ENCODE results near the gene CEP112.

The CEP112 gene

DNA sequence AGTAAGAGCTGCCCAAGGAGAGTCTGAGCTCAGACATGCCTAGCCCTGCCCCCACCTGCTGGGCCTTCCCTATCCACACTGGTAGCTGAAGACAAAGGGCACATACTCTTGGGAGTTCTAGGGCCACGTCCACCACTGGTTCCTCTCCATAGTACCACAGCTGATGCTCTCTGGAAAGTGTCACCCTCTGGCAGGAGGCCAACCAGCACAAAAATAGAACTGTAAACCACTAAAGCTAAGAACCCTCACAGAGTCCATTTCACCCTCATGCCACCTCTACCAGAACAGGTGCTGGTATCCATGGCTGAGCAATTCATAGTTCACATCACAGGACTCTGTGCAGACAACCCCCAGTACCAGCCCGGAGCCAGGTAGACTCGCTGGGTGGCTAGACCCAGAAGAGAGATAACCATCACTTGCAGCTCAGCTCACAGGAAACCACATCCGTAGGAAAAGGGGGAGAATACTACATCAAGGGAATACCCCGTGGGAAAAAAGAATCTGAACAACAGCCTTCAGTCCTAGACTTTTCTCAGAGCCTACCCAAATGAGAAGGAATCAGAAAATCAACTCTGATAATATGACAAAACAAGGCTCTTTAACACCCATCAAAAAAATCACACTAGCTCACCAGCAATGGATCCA lies 115.3 kb downstream of the CEP112 start:
- DNase-seq (ENCODE audit: low read depth in 2 of 2) = no peak

GRCh38 chr17:66073384-66073783 lies 118.5 kb downstream of the CEP112 start:
- no peak for DNase-seq (ENCODE audit: low read depth in 2 of 2)

DNA sequence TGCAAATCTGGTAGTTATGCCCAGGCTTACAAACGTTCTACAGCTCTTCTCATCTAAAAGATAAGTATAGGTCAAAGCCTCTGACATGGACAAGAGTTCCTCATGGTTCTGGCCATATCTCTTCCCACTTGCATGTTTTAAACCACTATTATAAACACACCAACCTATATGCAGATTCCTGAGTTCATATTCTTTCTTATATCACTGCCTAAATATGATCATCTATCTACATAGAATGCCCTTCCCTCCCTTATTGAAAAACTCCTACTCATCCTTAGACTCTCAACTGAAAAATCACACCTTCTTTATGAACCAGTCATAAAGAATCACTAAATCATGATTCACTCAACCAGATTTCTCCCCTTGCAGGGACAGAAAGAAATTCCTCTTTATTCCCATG lies 128.2 kb downstream of the CEP112 start:
- DNase-seq (ENCODE audit: low read depth in 2 of 2) = no peak

GRCh38 chr17:66056148-66056547 lies 135.8 kb downstream of the CEP112 start:
- DNase-seq (ENCODE audit: low read depth in 2 of 2) = no peak

GRCh38 chr17:66054242-66054641 lies 137.7 kb downstream of the CEP112 start:
- DNase-seq (ENCODE audit: low read depth in 2 of 2) = no peak

DNA sequence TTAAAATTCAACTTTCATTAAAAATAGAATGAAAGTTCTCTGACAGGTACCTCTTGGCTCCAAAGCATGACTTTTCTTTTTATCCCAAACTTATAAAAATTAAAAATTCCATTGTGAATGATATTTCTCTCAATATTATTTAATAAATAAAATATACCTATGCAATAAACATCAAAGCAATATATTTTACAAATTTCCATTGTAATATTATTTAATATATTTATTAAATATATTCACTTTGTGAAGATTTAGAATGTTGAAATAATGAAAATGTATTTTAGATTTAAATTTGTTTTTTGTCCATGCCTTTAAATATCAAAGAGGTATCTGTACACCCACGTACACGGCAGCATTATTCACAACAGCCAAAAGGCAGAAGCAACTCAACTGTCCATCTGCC lies 147.8 kb downstream of the CEP112 start:
- DNase-seq (ENCODE audit: low read depth in 2 of 2) = no peak

GRCh38 chr17:66043419-66043818 lies 148.5 kb downstream of the CEP112 start:
- no peak for DNase-seq (ENCODE audit: low read depth in 2 of 2)

- DNase-seq (ENCODE audit: low read depth in 2 of 2) = no peak
Observed at GRCh38 chr17:66040402-66040801, 151.5 kb downstream of the CEP112 start.

DNA sequence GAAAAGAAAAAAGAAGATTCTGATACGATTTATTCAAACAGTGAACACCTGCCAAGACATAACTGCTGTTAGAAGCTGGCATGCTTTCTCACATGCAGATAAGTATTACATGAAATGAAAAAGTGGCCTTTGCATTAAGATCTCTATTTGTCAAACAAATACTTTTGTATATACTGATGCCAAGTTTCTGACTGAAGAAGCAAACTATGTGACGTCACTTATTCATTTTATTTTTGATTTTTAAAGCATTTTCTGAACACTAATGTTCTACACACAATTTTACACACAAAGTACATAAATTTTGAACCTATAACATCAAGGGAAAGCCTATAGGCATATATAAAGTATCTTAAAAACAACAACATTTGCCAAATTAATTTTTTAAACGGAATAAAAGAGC lies 153.8 kb downstream of the CEP112 start:
- DNase-seq (ENCODE audit: low read depth in 2 of 2) = no peak

- no peak for DNase-seq (ENCODE audit: low read depth in 2 of 2)
Observed at GRCh38 chr17:66037221-66037620, 154.7 kb downstream of the CEP112 start.

- DNase-seq (ENCODE audit: low read depth in 2 of 2) = no peak
Observed at GRCh38 chr17:66032082-66032712, 159.7 kb downstream of the CEP112 start.

DNA sequence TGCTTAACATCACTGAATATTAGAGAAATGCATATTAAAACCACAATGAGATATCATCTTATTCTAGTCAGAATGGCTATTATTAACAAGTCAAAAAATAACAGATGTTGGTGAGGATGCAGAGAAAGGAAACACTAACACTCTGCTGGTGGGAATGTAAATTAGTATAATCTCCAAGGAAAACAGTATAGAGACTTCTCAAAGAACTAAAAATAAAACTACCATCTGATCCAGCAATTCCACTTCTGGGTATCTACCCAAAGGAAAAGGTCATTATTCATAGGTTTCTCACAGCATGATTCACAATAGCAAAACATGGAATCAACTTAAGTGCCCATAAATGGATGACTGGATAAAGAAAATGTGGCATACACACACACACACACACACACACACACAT lies 166.4 kb downstream of the CEP112 start:
- no peak for DNase-seq (ENCODE audit: low read depth in 2 of 2)

DNA sequence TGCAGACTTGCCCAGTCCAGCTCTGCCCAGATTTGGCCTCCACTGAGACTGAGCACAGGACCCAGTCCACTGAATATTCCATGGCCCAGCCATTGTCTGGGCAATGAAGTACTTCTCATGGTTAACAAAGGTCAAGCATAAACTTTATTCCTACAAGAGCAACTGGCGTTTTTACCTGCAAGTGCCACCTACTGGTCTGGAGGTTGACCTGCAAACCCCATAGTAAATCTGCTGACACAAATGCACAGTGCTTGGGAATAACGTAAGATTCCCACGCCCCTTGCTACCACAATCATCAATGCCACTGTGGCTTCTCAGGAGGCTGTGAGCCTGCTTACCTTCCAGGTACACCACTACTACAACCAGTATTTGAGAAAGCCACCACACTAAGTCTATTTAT lies 170.2 kb downstream of the CEP112 start:
- no peak for DNase-seq (ENCODE audit: low read depth in 2 of 2)

DNA sequence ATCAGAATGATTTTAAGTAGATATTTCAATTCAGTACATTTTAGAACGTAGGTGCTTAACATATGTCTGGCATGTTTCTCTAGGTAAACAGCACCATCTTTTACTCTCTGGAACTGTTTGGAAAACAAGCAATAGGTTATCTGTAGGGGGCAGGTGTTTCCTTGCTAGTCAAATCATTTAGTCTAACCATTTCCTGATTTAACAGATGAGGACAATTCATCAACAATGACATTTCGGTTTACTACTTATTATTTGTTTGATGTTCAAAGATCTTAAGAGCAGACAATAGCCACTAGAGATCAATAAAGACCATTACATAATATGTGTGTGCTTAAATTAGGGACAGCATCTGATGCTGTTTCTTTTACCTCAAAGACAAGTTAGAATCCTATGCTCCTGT lies 173.1 kb downstream of the CEP112 start:
- no peak for DNase-seq (ENCODE audit: low read depth in 2 of 2)

DNA sequence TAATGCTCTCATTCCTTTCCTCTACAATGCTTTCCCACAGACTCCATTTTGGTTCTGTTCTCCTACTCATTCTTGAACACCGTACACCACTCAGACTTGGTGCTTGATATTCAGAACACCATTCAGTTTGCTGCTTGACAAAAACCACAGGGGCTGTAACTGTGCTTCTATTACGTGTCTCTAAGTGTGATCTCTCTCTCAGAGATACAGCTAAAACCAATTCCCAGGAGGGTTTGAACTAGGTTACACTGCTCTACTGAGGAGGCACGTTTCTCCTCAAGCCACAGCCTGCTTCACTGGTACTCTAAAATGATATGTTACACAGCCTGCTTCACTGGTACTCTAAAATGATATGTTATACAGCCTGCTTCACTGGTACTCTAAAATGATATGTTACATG lies 175.7 kb downstream of the CEP112 start:
- no peak for DNase-seq (ENCODE audit: low read depth in 2 of 2)

DNA sequence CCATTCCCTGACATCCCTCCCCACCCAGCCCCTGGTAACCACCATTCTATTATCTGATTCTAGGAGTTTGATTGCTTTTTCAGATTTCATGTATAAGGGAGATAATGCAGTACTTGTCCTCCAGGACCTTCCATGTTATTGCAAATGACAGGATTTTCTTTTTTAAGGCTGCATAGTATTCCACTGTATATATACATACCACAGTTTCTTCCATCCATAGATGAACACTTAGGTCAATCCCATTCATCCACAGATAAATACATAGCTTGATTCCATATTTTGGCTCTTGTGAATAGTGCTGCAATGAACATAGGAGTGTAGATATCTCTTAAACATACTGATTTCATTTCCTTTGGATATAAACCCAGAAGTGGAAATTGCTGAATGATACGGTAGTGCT lies 183.3 kb downstream of the CEP112 start:
- no peak for DNase-seq (ENCODE audit: low read depth in 2 of 2)

GRCh38 chr17:66006654-66007053 lies 185.3 kb downstream of the CEP112 start:
- no peak for DNase-seq (ENCODE audit: low read depth in 2 of 2)

DNA sequence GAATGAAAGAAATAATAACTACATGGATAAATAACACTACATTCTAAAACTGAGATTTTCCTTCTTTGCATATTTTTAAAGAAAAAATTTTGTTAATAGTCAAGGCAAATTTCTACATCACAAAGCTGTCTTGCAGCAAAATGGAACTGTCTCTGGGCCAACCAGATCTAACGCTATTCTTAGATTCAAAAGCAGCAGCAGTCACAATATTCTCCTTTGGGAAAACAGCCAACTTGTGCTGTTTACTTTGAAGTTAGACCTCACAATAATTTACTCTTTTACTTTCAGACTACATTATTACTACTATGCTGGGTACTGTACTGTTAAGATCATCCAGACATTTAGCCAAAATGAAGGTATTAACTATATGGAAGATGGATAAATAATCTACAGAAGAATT lies 189.1 kb downstream of the CEP112 start:
- DNase-seq (ENCODE audit: low read depth in 2 of 2) = no peak

GRCh38 chr17:66002063-66002585 lies 189.8 kb downstream of the CEP112 start:
- DNase-seq (ENCODE audit: low read depth in 2 of 2) = no peak

DNA sequence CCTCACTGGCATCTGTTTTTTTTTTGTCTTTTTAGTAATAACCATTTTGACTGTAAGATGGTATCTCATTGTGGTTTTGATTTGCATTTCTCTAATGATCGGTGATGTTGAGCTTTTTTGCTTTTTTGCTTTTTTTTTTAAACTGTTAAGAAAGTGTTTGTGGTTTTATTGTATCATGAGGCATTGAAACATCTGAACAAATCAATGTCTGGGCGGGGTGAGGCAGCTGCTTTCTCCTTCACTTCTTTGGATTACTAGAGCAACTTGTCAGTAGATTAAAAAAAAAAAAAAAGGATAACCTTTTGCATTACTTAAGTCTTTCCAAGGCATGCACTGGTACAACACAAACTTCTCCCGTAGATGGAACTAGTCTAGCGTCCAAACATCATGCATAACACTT lies 191.7 kb downstream of the CEP112 start:
- no peak for DNase-seq (ENCODE audit: low read depth in 2 of 2)

DNA sequence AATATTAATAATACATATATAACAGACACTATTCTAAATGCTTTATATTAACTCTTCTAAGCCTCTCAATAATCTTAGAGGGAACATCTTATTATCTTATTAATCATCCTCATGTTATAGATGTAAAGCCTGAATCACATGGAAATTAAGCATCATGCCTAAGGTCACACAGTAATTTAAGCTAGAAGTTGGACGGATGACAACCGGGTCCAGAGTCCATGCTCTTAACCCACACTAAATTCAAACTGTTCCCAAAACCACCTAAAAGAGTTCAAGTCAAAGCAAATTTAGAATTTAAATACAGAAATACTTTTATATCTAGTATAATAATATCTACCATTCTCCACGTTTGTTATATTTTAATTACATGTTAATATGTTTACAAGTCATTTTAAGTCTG lies 193.3 kb downstream of the CEP112 start:
- DNase-seq (ENCODE audit: low read depth in 2 of 2) = no peak

DNA sequence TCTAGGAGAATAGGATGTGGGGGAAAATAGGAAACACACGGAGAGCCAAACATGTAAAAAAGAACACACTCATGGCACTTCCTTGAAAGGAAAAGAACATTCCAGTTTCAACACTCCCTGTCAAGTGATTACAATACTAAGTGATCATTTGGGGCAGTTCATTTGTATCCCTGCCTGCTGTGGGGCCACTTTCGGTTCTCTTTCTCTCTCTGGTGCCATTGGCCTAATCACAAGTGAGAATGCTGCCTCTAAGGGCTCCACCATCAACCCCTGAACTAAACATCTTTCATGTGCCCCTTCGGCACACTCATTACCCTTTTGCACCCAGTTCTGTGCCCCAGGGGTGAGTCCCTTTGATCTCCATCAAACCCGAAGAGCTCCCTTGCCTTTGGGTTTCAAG lies 197.3 kb downstream of the CEP112 start:
- no peak for DNase-seq (ENCODE audit: low read depth in 2 of 2)

- DNase-seq (ENCODE audit: low read depth in 2 of 2) = no peak
Observed at GRCh38 chr17:65994114-65994513, 197.8 kb downstream of the CEP112 start.

DNA sequence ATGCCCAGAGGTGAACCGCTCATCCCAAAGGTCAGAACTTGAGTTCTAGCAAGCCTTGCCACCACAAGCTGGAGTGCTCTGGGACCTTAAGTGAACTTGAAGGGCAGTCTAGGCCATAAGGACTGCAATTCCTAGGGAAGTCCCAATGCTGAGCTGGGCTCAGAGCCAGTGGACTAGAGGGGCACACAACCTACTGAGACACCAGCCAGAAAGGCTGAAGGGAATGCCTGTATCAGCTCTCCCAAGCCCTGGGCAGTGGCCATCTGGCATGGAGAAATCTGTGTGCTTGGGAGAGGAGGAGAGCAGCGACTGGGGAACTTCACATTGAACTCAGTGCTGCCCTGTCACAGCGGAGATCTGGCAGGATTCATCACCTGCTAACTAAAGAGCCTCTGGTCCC lies 201.3 kb downstream of the CEP112 start:
- no peak for DNase-seq (ENCODE audit: low read depth in 2 of 2)
